ENCODE measurements around the gene NAA80. TPM values are rescaled to one million over a fixed set of nuclear protein-coding genes. Genes with fewer than 3 reads are reported as not detected.

The NAA80 gene
- total and polyA plus RNA-seq, 2 of the 13 experiments (the other 11 are each of a cell fraction or from before 2014, with no cell fraction given), result 3.4 to 8.7 TPM

DNA sequence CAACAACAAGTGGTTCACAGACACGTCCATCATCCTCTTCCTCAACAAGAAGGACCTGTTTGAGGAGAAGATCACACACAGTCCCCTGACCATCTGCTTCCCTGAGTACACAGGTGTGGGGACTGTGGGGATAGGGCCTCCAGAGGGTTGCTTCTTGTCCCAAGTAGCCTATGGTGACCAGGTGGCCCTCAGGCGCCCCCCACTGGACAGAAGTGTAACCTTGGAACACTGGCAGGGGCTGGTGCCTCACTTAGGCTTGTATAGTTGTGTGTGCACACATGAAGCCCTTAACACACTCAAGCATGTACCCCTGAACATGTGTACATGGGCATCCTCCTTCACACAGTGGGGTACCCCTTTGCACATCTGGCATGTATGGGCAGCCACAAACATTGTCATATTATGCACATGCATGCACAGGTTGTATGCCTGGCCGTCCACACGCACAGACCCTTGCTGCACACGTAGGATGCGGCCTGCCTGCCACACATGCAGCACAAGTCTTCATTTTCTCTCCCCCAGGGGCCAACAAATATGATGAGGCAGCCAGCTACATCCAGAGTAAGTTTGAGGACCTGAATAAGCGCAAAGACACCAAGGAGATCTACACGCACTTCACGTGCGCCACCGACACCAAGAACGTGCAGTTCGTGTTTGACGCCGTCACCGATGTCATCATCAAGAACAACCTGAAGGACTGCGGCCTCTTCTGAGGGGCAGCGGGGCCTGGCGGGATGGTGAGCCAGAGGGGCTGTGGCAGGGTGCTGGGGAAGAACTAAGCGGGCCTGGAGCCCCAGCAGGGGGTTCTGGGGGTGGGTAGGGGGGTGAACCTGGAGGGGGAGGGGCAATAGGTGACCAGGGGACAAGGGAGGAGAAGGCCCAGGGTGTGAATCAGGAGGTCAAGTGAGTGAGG, 42.0 kb downstream of the NAA80 start:
- Histone ChIP-seq H3K27ac (ENCODE audit: extremely low read length, insufficient read depth, low read length) (no peak overlapping the region), H3K4me2 (ENCODE audit: low read depth, low read length) (no peak overlapping the region), H3K4me3 (replicated peaks in 1 of 3; ENCODE audit: insufficient read depth in 1 of 3, low read depth in 2 of 3, low read length in 3 of 3) (no peak overlapping the region), H3K9me3 (ENCODE audit: low read length) (no peaks in the 10 kb centered on the region), H2AFZ (ENCODE audit: low read length) (no peak overlapping the region), H3K36me3 (replicated peaks in 1 of 2; ENCODE audit: control insufficient read depth in 1 of 2, insufficient read depth in 2 of 2, low read length in 2 of 2) (peaks cover 16 to 30% of the 10 kb centered on the region in 2 experiments), H3K9ac (ENCODE audit: insufficient read depth, low read depth, low read length) (no peak overlapping the region), H4K20me1 (ENCODE audit: insufficient read depth, low read length) (no peaks in the 10 kb centered on the region), H3K4me1 (ENCODE audit: insufficient read depth, low read length) (peaks cover 36% of the 10 kb centered on the region), H3K79me2 (ENCODE audit: insufficient read depth, low read length) (peaks cover 7% of the 10 kb centered on the region), H3K27me3 (ENCODE audit: control insufficient read depth in 1 of 2, insufficient read depth in 2 of 2, low read length in 2 of 2) (no peaks in the 10 kb centered on the region)
- WGBS (ENCODE audit: low lambda C conversion rate), result 93% methylated on average over 20 of the region's 20 CpGs
- ATAC-seq, result peak; percentile 8; the same call in 1 of the 3 replicates
- ChIA-PET POLR2A (interaction anchor here (0.9 to 8.0 kb wide), 3 partner anchors 8 to 67 kb away, joined by 3 to 155 read pairs (median 3); partner anchors contain the start of gene SEMA3B), CTCF (ENCODE audit: low intra/inter-chr PET ratio, low total read pairs) (interaction anchor here (0.8 to 3.1 kb wide), 5 partner anchors 11 to 67 kb away, joined by 3 to 26 read pairs (median 4); no protein-coding TSS in a partner anchor)
- no TSS peak for BruUV-seq (replicated peaks)
- no peak for DNase-seq (ENCODE audit: low spot score)
- in situ Hi-C loops (cut with HindIII; ENCODE audit: extremely low pct_ligation_motif_present, low pct_unique_long_range_greater_than_20kb) (no loop called here), intact Hi-C loops (cut with micrococcal nuclease; ENCODE audit: unreplicated experiment) (no loop called here)
- peak; percentile 42 for FAIRE-seq
- TF ChIP-seq GABPA (IDR thresholded peaks at IDR 0.05; ENCODE audit: low read depth, low read length) (no peak), GABPA (CRISPR knock-in tag; IDR thresholded peaks at IDR 0.05; ENCODE audit: low read depth) (peak; percentile 53; the same call in 1 of the 2 replicates), SMC3 (IDR thresholded peaks at IDR 0.05; ENCODE audit: low read length) (peak; percentile 61), SIX4 (CRISPR knock-in tag; IDR thresholded peaks at IDR 0.05) (no peak), FOXK1 (CRISPR knock-in tag; IDR thresholded peaks at IDR 0.05; ENCODE audit: borderline replicate concordance, low read depth) (no peak), EED (CRISPR knock-in tag; IDR thresholded peaks at IDR 0.05) (no peak), YY1 (IDR thresholded peaks at IDR 0.05; ENCODE audit: insufficient read depth, insufficient replicate concordance, low read depth, low read length) (no peak), RAD21 (CRISPR knock-in tag; IDR thresholded peaks at IDR 0.05) (peak; percentile 75), ISL2 (CRISPR knock-in tag; IDR thresholded peaks at IDR 0.05) (no peak), STAG1 (CRISPR knock-in tag; IDR thresholded peaks at IDR 0.05) (peak; percentile 72)
- TF ChIP-seq, protein P1, sequence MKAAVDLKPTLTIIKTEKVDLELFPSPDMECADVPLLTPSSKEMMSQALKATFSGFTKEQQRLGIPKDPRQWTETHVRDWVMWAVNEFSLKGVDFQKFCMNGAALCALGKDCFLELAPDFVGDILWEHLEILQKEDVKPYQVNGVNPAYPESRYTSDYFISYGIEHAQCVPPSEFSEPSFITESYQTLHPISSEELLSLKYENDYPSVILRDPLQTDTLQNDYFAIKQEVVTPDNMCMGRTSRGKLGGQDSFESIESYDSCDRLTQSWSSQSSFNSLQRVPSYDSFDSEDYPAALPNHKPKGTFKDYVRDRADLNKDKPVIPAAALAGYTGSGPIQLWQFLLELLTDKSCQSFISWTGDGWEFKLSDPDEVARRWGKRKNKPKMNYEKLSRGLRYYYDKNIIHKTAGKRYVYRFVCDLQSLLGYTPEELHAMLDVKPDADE (CRISPR knock-in tag; IDR thresholded peaks at IDR 0.05), result no peak
- TF ChIP-seq, protein P2, sequence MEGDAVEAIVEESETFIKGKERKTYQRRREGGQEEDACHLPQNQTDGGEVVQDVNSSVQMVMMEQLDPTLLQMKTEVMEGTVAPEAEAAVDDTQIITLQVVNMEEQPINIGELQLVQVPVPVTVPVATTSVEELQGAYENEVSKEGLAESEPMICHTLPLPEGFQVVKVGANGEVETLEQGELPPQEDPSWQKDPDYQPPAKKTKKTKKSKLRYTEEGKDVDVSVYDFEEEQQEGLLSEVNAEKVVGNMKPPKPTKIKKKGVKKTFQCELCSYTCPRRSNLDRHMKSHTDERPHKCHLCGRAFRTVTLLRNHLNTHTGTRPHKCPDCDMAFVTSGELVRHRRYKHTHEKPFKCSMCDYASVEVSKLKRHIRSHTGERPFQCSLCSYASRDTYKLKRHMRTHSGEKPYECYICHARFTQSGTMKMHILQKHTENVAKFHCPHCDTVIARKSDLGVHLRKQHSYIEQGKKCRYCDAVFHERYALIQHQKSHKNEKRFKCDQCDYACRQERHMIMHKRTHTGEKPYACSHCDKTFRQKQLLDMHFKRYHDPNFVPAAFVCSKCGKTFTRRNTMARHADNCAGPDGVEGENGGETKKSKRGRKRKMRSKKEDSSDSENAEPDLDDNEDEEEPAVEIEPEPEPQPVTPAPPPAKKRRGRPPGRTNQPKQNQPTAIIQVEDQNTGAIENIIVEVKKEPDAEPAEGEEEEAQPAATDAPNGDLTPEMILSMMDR (CRISPR knock-in tag; IDR thresholded peaks at IDR 0.05), result peak; percentile 82
- TF ChIP-seq, protein P3, sequence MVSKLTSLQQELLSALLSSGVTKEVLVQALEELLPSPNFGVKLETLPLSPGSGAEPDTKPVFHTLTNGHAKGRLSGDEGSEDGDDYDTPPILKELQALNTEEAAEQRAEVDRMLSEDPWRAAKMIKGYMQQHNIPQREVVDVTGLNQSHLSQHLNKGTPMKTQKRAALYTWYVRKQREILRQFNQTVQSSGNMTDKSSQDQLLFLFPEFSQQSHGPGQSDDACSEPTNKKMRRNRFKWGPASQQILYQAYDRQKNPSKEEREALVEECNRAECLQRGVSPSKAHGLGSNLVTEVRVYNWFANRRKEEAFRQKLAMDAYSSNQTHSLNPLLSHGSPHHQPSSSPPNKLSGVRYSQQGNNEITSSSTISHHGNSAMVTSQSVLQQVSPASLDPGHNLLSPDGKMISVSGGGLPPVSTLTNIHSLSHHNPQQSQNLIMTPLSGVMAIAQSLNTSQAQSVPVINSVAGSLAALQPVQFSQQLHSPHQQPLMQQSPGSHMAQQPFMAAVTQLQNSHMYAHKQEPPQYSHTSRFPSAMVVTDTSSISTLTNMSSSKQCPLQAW (CRISPR knock-in tag; IDR thresholded peaks at IDR 0.05), result no peak
- TF ChIP-seq, protein P4, sequence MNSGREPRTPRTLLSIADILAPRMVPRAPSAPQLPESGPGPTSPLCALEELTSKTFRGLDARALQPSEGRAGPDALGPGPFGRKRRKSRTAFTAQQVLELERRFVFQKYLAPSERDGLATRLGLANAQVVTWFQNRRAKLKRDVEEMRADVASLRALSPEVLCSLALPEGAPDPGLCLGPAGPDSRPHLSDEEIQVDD (CRISPR knock-in tag; IDR thresholded peaks at IDR 0.05; ENCODE audit: borderline replicate concordance), result no peak
- TF ChIP-seq, protein P5, sequence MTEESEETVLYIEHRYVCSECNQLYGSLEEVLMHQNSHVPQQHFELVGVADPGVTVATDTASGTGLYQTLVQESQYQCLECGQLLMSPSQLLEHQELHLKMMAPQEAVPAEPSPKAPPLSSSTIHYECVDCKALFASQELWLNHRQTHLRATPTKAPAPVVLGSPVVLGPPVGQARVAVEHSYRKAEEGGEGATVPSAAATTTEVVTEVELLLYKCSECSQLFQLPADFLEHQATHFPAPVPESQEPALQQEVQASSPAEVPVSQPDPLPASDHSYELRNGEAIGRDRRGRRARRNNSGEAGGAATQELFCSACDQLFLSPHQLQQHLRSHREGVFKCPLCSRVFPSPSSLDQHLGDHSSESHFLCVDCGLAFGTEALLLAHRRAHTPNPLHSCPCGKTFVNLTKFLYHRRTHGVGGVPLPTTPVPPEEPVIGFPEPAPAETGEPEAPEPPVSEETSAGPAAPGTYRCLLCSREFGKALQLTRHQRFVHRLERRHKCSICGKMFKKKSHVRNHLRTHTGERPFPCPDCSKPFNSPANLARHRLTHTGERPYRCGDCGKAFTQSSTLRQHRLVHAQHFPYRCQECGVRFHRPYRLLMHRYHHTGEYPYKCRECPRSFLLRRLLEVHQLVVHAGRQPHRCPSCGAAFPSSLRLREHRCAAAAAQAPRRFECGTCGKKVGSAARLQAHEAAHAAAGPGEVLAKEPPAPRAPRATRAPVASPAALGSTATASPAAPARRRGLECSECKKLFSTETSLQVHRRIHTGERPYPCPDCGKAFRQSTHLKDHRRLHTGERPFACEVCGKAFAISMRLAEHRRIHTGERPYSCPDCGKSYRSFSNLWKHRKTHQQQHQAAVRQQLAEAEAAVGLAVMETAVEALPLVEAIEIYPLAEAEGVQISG (CRISPR knock-in tag; IDR thresholded peaks at IDR 0.05), result peak; percentile 87
